Muscle layer of duodenum (tissue), 2 donors: Measurements from ENCODE around the gene FRYL.
"Not testable (repeated sequence)": the region's sequence is repeated elsewhere in the genome, so short reads cannot be mapped to it uniquely, and the experiment has no call there.

Source experiments
- H3K27ac ChIP-seq: one replicate; pipeline ENCODE4 v1.7.0; 2013; ENCODE audit warnings: mild to moderate bottlenecking, low read length
- H3K27me3 ChIP-seq: one replicate; pipeline ENCODE4 v1.7.0; 2013; ENCODE audit warnings: low read depth, mild to moderate bottlenecking, control low read depth, low read length
- H3K36me3 ChIP-seq, 2 donors: one replicate each; pipeline ENCODE4 v1.7.0; 2013; ENCODE audit warnings: low read length in 2 of 2, control low read depth in 1 of 2, mild to moderate bottlenecking in 1 of 2; ENCODE audit not compliant: insufficient read depth in 2 of 2, control insufficient read depth in 1 of 2
- H3K4me1 ChIP-seq, 2 donors: one replicate each; pipeline ENCODE4 v1.7.0; 2013; ENCODE audit warnings: low read length in 2 of 2, mild to moderate bottlenecking in 2 of 2, control low read depth in 1 of 2, moderate library complexity in 1 of 2; ENCODE audit not compliant: insufficient read depth in 2 of 2, control insufficient read depth in 1 of 2
- H3K4me3 ChIP-seq, 2 donors: one replicate each; pipeline ENCODE4 v1.7.0; 2013; ENCODE audit warnings: low read length in 2 of 2, low read depth in 1 of 2, mild to moderate bottlenecking in 1 of 2
- H3K9me3 ChIP-seq, 2 donors: one replicate each; pipeline ENCODE4 v1.7.0; 2013; ENCODE audit warnings: low read length in 2 of 2, control low read depth in 1 of 2, mild to moderate bottlenecking in 1 of 2; ENCODE audit not compliant: control insufficient read depth in 1 of 2
- donor health status: healthy.

Gene FRYL

GRCh38 chr4:48642421-48643374, 137.4 kb downstream of the FRYL start:
- peaks cover 7 to 21% of the 10 kb centered on the region in 2 donors for H3K4me1 ChIP-seq
- H3K27ac ChIP-seq: no peak overlapping the region
- no peaks in the 10 kb centered on the region for H3K36me3 ChIP-seq
- no peaks in the 10 kb centered on the region for H3K27me3 ChIP-seq
- H3K9me3 ChIP-seq: no peaks in the 10 kb centered on the region
- H3K4me3 ChIP-seq: no peak overlapping the region

- Histone ChIP-seq H3K9me3 (no peaks in the 10 kb centered on the region), H3K36me3 (no peaks in the 10 kb centered on the region), H3K27ac (no peak overlapping the region), H3K4me1 (peaks cover 7 to 21% of the 10 kb centered on the region in 2 donors), H3K4me3 (no peak overlapping the region), H3K27me3 (no peaks in the 10 kb centered on the region)
Measured at GRCh38 chr4:48641401-48641800, 138.7 kb downstream of the FRYL start.

- Histone ChIP-seq H3K27me3 (no peaks in the 10 kb centered on the region), H3K27ac (no peak overlapping the region), H3K4me1 (peaks cover 7 to 21% of the 10 kb centered on the region in 2 donors), H3K36me3 (no peaks in the 10 kb centered on the region), H3K9me3 (no peaks in the 10 kb centered on the region), H3K4me3 (no peak overlapping the region)
Measured at GRCh38 chr4:48640699-48641098, 139.4 kb downstream of the FRYL start.

- no peak overlapping the region for H3K27ac ChIP-seq
- no peaks in the 10 kb centered on the region for H3K9me3 ChIP-seq
- no peaks in the 10 kb centered on the region for H3K27me3 ChIP-seq
- no peaks in the 10 kb centered on the region for H3K36me3 ChIP-seq
- no peak overlapping the region for H3K4me3 ChIP-seq
- peaks cover 7 to 21% of the 10 kb centered on the region in 2 donors for H3K4me1 ChIP-seq
Measured at GRCh38 chr4:48640225-48640624, 139.9 kb downstream of the FRYL start.

GRCh38 chr4:48639807-48640206, 140.3 kb downstream of the FRYL start:
- Histone ChIP-seq H3K27me3 (no peaks in the 10 kb centered on the region), H3K4me3 (no peak overlapping the region), H3K4me1 (peaks cover 7 to 21% of the 10 kb centered on the region in 2 donors), H3K27ac (no peak overlapping the region), H3K9me3 (no peaks in the 10 kb centered on the region), H3K36me3 (no peaks in the 10 kb centered on the region)

- H3K4me1 ChIP-seq: peaks cover 7 to 21% of the 10 kb centered on the region in 2 donors
- H3K36me3 ChIP-seq, H3K27ac ChIP-seq, H3K4me3 ChIP-seq, H3K27me3 ChIP-seq, H3K9me3 ChIP-seq: not testable (repeated sequence)
Measured at GRCh38 chr4:48638586-48638985, 141.5 kb downstream of the FRYL start.

GRCh38 chr4:48636911-48637310, 143.2 kb downstream of the FRYL start:
- Histone ChIP-seq H3K27me3 (no peaks in the 10 kb centered on the region), H3K4me1 (peaks cover 0 to 12% of the 10 kb centered on the region in 2 donors), H3K27ac (no peak overlapping the region)

GRCh38 chr4:48635980-48636379, 144.1 kb downstream of the FRYL start:
- Histone ChIP-seq H3K4me3 (no peak overlapping the region), H3K27me3 (no peaks in the 10 kb centered on the region), H3K4me1 (peaks cover 0 to 11% of the 10 kb centered on the region in 2 donors), H3K36me3 (no peaks in the 10 kb centered on the region), H3K27ac (no peak overlapping the region), H3K9me3 (no peaks in the 10 kb centered on the region)

More at GRCh38 chr4:48636911-48637310, 143.2 kb downstream of the FRYL start:
- Histone ChIP-seq H3K36me3 (no peaks in the 10 kb centered on the region), H3K9me3 (no peaks in the 10 kb centered on the region), H3K4me3 (no peak overlapping the region)

- H3K9me3 ChIP-seq: no peaks in the 10 kb centered on the region
- no peaks in the 10 kb centered on the region for H3K36me3 ChIP-seq
- H3K27me3 ChIP-seq: no peaks in the 10 kb centered on the region
- no peak overlapping the region for H3K4me3 ChIP-seq
- peaks cover 0 to 5% of the 10 kb centered on the region in 2 donors for H3K4me1 ChIP-seq
- no peak overlapping the region for H3K27ac ChIP-seq
Measured at GRCh38 chr4:48635310-48635709, 144.8 kb downstream of the FRYL start.

GRCh38 chr4:48634688-48635308, 145.3 kb downstream of the FRYL start:
- H3K27ac ChIP-seq: no peak overlapping the region
- no peak overlapping the region for H3K4me3 ChIP-seq
- H3K27me3 ChIP-seq: no peaks in the 10 kb centered on the region
- H3K9me3 ChIP-seq: no peaks in the 10 kb centered on the region
- no peaks in the 10 kb centered on the region for H3K4me1 ChIP-seq
- no peaks in the 10 kb centered on the region for H3K36me3 ChIP-seq

- H3K36me3 ChIP-seq: peaks cover 0 to 3% of the 10 kb centered on the region in 2 donors
- no peaks in the 10 kb centered on the region for H3K4me1 ChIP-seq
- H3K27ac ChIP-seq: no peak overlapping the region
- H3K27me3 ChIP-seq: no peaks in the 10 kb centered on the region
- no peak overlapping the region for H3K4me3 ChIP-seq
- H3K9me3 ChIP-seq: no peaks in the 10 kb centered on the region
Measured at GRCh38 chr4:48633657-48634056, 146.4 kb downstream of the FRYL start.
